IgD-negative memory B cell (primary cell): ENCODE results near the gene LMBR1. TPM values are rescaled to one million over a fixed set of nuclear protein-coding genes. Genes with fewer than 3 reads are reported as not detected.
"Not testable (repeated sequence)": the region's sequence is repeated elsewhere in the genome, so short reads cannot be mapped to it uniquely, and the experiment has no call there.

ENCODE experiments used
- H3K27ac Mint-ChIP-seq, 3 donors: one replicate each; pipeline ENCODE4 v1.8.0; 2020 to 2022; ENCODE audit warnings: mild to moderate bottlenecking in 3 of 3, mixed read lengths in 3 of 3, moderate library complexity in 1 of 3
- H3K27me3 Mint-ChIP-seq: one replicate; pipeline ENCODE4 v1.8.0; 2021; ENCODE audit warnings: mixed read lengths
- H3K36me3 Mint-ChIP-seq: one replicate; pipeline ENCODE4 v1.8.0; 2020; ENCODE audit warnings: mild to moderate bottlenecking, mixed read lengths
- H3K4me1 Mint-ChIP-seq, 3 donors: one replicate each; pipeline ENCODE4 v1.8.0; 2020 to 2022; ENCODE audit warnings: mixed read lengths in 3 of 3, mild to moderate bottlenecking in 1 of 3
- H3K4me3 Mint-ChIP-seq, 4 donors: one replicate each; pipeline ENCODE4 v1.8.0; 2020 to 2022; ENCODE audit warnings: mild to moderate bottlenecking in 4 of 4, mixed read lengths in 4 of 4, moderate library complexity in 3 of 4
- H3K9me3 Mint-ChIP-seq, 3 donors: one replicate each; pipeline ENCODE4 v1.8.0; 2020 to 2021; ENCODE audit warnings: mixed read lengths in 3 of 3, mild to moderate bottlenecking in 1 of 3
- polyA plus RNA-seq: library from polyadenylated mRNA; unstranded; fragments of 300-500 nt; fragmentation: Illumina TruSeq; gene quantifications from one replicate; pipeline ENCODE4 v1.2.3, GENCODE V29; 2021

Gene LMBR1
- polyA plus RNA-seq, 1 donor from 2014 or later = 29.2 TPM

DNA sequence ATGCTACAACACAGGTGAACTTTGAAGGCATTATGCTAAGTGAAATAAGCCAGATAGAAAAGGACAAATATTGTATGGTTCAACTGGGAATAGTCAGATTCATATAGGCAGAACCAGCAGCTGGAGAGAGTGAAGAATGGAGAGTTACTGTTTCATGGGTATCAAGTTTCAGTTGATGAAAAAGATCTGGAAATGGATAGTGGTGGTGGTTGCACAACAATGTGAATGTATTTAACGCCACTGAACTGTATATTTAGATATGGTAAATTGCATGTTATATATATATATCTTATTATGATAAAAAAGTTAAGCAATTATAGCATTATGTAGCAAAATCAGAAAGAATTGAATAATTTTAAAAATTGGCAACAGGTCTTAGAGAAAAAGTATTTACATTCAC is 3.9 kb downstream of the LMBR1 start:
- no peaks in the 10 kb centered on the region for H3K9me3 Mint-ChIP-seq
- peak overlapping the region in 1 of 4 donors; percentile 39 for H3K4me3 Mint-ChIP-seq
- H3K36me3 Mint-ChIP-seq = peaks cover 4% of the 10 kb centered on the region
- H3K27me3 Mint-ChIP-seq = no peaks in the 10 kb centered on the region
- H3K4me1 Mint-ChIP-seq = peaks cover 17 to 29% (median 18%) of the 10 kb centered on the region in 3 donors
- no peak overlapping the region for H3K27ac Mint-ChIP-seq

DNA sequence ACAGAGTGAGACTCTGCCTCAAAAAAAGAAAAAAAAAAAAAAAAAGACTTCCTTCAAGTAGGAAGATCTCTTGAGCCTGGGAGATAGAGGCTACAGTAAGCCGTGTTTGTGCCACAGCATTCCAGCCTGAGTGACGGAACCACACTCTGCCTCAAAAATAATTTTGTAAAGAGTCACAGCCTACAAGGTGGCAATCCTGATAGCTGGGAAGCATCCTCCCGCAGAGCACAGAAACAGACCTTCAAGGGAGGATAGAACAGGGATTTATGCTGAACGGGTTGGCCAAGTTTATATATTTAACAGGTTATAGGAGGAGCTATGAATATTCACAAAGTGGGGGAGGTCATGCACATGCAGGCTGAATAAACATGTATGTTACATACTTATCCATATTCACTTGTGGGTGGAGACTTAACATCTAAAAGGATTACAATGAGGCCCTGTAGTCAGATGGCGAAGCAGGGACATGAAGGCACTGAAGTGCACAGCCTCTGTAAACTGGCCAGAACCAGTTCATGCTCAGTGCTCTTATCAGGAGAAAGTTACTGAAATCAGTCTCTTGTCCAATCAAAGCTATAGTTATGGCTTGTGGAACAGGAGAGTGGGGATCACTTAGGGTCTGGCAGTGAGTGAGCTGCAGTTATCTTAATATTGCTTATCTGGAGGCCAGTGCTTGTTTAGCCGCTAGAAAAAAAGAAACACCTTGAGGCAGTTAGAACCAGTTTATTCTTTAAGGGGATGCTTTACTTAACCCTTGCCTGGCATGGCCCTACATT is 6.8 kb downstream of the LMBR1 start:
- no peak overlapping the region for H3K4me3 Mint-ChIP-seq
- H3K27ac Mint-ChIP-seq = peak overlapping the region in 1 of 3 donors; percentile 70
- peaks cover 4% of the 10 kb centered on the region for H3K36me3 Mint-ChIP-seq
- peaks cover 17 to 31% (median 23%) of the 10 kb centered on the region in 3 donors for H3K4me1 Mint-ChIP-seq
- H3K9me3 Mint-ChIP-seq = no peaks in the 10 kb centered on the region
- H3K27me3 Mint-ChIP-seq = no peaks in the 10 kb centered on the region

DNA sequence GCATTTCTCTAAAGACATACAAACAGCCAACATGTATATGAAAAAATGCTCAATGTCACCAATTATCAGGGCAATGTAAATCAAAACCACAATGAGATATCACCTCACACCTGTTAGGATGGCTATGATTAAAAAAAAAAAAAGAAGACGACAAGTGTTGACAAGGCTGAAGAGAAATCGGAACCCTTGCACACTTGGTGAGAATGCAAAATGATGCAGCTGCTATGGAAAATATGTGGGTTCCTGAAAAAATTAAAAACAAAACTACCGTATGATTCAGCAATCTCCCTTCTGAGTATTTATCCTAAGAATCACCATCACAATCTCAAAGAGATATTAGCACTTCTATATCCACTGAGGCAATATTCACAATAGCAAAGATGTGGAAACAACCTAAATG is 11.3 kb downstream of the LMBR1 start:
- Mint-ChIP-seq H3K9me3 (peaks cover 3 to 14% (median 4%) of the 10 kb centered on the region in 3 donors), H3K4me1 (peaks cover 33 to 37% (median 34%) of the 10 kb centered on the region in 3 donors), H3K27ac (no peak overlapping the region), H3K27me3 (no peaks in the 10 kb centered on the region), H3K4me3 (peak overlapping the region in 1 of 4 donors; percentile 7), H3K36me3 (peaks cover 3% of the 10 kb centered on the region)

DNA sequence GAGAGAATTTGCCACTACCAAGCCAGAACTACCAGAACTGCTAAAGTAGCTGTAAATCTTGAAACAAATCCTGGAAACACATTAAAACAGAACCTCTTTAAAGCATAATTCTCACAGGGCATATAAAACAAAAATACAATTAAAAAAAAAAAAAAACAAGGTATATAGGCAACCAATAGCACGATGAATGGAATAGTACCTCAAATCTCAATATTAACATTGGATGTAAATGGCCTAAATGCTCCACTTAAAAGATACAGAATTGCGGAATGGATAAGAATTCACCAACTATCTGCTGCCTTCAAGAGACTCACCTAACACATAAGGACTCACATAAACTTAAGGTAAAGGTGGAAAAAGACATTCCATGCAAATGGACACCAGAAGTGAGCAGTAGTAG is 17.2 kb downstream of the LMBR1 start:
- Mint-ChIP-seq H3K27ac (no peak overlapping the region), H3K36me3 (peaks cover 15% of the 10 kb centered on the region)

DNA sequence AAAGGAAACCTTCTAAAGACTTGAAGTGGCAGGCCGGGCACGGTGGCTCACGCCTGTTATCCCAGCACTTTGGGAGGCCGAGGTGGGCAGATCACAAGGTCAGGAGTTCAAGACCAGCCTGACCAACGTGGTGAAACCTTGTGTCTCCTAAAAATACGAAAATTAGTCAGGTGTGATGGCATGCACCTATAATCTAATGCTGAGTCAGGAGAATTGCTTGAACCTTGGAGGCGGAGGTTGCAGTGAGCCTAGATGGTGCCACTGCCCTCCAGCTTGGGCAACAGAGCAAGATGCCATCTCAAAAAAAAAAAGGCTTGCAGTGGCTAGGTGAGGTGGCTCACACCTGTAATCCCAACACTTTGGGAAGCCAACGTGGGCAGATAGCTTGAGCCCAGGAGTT is 24.6 kb downstream of the LMBR1 start:
- not testable (repeated sequence) for H3K9me3 Mint-ChIP-seq, H3K27ac Mint-ChIP-seq, H3K27me3 Mint-ChIP-seq, H3K4me3 Mint-ChIP-seq
- Mint-ChIP-seq H3K36me3 (peaks cover 15% of the 10 kb centered on the region), H3K4me1 (peaks cover 17 to 37% (median 25%) of the 10 kb centered on the region in 3 donors)

More for the DNA sequence above, 17.2 kb downstream of the LMBR1 start:
- peaks cover 3 to 18% (median 5%) of the 10 kb centered on the region in 3 donors for H3K9me3 Mint-ChIP-seq
- H3K4me1 Mint-ChIP-seq = peaks cover 26 to 29% (median 27%) of the 10 kb centered on the region in 3 donors
- H3K4me3 Mint-ChIP-seq = no peak overlapping the region
- no peaks in the 10 kb centered on the region for H3K27me3 Mint-ChIP-seq

DNA sequence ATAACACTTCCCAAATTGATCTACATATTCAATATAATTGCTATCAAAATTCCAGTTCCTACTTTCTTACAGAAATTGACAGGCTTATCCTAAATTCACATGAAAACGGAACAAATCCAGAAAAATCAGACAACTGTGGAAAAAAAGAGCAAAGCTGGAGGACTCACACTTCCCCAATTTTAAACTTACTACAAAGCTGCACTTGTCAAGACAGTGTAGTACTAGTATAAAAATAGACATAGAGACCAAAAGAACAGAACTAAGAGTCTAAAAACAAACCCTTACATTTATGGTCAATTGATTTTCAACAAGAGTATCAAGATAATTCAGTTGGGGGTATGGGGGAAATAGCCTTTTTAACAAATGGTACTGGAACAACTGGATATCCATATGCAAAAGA is 27.5 kb downstream of the LMBR1 start:
- Mint-ChIP-seq H3K4me3 (no peak overlapping the region), H3K9me3 (peaks cover 3 to 13% (median 5%) of the 10 kb centered on the region in 3 donors), H3K36me3 (peaks cover 22% of the 10 kb centered on the region), H3K4me1 (peaks cover 16 to 27% (median 17%) of the 10 kb centered on the region in 3 donors), H3K27ac (no peak overlapping the region), H3K27me3 (no peaks in the 10 kb centered on the region)

DNA sequence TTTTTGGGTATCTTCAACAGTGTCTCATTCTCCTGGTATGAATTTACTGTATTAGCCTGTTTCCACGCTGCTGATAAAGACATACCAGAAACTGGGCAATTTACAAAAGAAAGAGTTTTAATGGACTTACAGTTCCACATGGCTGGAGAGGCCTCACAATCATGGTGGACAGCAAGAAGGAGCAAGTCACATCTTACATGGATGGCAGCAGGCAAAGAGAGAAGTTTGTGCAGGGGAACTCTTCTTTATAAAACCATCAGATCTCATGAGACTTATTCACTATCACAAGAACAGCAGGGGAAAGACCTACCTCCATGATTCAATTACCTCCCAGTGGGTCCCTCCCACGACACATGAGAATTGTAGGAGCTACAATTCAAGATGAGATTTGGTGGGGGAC is 31.0 kb downstream of the LMBR1 start:
- peaks cover 11 to 15% (median 13%) of the 10 kb centered on the region in 3 donors for H3K4me1 Mint-ChIP-seq
- H3K4me3 Mint-ChIP-seq, H3K27ac Mint-ChIP-seq, H3K27me3 Mint-ChIP-seq: not testable (repeated sequence)
- peaks cover 6 to 26% (median 13%) of the 10 kb centered on the region in 3 donors for H3K9me3 Mint-ChIP-seq
- peaks cover 31% of the 10 kb centered on the region for H3K36me3 Mint-ChIP-seq

DNA sequence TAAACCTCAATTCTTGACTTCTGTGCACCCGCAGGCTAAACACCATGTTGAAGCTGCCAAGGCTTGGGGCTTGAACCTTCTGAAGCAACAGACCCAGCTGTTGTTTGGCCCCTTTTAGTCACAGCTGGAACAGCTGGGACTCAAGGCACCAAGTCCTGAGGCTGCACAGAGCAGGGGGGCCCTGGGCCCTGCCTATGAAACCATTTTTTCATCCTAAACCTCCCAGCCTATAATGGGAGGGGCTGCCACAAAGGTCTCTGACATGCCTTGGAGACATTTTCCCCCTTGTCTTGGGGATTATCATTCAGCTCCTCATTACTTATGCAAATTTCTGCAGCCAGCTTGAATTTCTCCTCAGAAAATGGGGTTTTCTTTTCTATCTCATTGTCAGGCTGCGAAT is 31.8 kb downstream of the LMBR1 start:
- H3K27me3 Mint-ChIP-seq = no peaks in the 10 kb centered on the region
- no peak overlapping the region for H3K27ac Mint-ChIP-seq
- H3K4me1 Mint-ChIP-seq = peaks cover 11 to 14% (median 13%) of the 10 kb centered on the region in 3 donors
- H3K4me3 Mint-ChIP-seq = peak overlapping the region in 1 of 4 donors; percentile 79
- peaks cover 29% of the 10 kb centered on the region for H3K36me3 Mint-ChIP-seq
- H3K9me3 Mint-ChIP-seq = peaks cover 8 to 30% (median 13%) of the 10 kb centered on the region in 3 donors

DNA sequence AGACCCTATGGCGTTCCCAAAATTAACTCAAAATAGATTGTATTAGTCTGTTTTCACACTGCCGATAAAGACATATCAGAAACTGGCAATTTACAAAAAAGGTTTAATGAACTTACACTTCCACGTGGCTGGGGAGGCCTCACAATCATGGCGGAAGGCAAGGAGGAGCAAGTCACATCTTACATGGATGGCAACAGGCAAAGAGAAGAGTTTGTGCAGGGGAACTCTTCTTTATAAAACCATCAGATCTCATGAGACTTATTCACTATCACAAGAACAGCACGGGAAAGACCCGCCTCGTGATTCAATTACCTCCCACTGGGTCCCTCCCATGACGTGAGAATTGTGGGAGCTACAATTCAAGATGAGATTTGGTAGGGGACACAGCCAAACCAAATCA is 32.9 kb downstream of the LMBR1 start:
- not testable (repeated sequence) for H3K4me1 Mint-ChIP-seq, H3K27me3 Mint-ChIP-seq, H3K4me3 Mint-ChIP-seq
- Mint-ChIP-seq H3K36me3 (peaks cover 28% of the 10 kb centered on the region), H3K9me3 (peaks cover 8 to 34% (median 16%) of the 10 kb centered on the region in 3 donors), H3K27ac (peak overlapping the region in 1 of 3 donors; percentile 8)

DNA sequence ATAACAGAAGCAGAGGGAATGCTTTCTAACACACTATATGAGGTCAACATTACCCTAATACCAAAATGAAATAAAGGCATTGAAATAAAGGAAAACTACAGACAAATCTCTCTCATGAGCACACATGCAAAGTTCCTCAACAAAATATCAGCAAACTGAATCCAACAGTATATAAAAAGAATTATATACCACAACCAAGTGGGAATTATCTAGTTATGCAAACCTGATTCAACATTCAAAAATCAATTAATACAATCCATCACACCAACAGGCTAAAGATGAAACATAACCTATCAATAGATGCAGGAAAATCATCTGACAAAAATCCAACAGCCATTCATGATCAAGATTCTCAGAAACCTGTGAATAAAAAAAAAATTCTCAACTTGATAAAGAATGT is 34.5 kb downstream of the LMBR1 start:
- H3K4me1 Mint-ChIP-seq = peaks cover 0 to 6% (median 3%) of the 10 kb centered on the region in 3 donors
- no peaks in the 10 kb centered on the region for H3K27me3 Mint-ChIP-seq
- peak overlapping the region in 1 of 3 donors; percentile 32 for H3K27ac Mint-ChIP-seq
- peaks cover 8 to 40% (median 16%) of the 10 kb centered on the region in 3 donors for H3K9me3 Mint-ChIP-seq
- no peak overlapping the region for H3K4me3 Mint-ChIP-seq
- H3K36me3 Mint-ChIP-seq = peaks cover 30% of the 10 kb centered on the region

DNA sequence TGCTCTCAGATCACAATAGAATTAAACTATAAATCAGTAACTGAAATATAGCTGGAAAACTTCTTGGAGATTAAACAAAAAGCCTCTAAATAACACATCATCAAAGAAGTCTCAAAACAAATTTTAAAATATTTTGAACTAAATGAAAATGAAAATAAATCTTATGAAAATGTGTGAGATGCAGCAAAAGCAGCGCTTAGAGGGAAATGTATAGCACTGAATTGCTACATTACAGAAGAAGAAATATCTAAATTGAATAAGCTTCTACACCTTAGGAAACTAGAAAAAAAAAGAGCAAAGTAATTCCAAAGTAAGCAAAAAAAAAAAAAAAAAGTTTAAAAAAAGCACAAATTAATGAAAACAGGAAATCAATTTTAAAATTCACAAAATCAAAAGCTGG is 35.2 kb downstream of the LMBR1 start:
- Mint-ChIP-seq H3K27me3 (no peaks in the 10 kb centered on the region), H3K4me1 (peaks cover 0 to 4% (median 3%) of the 10 kb centered on the region in 3 donors), H3K9me3 (peaks cover 8 to 40% (median 16%) of the 10 kb centered on the region in 3 donors), H3K36me3 (peaks cover 28% of the 10 kb centered on the region), H3K27ac (no peak overlapping the region), H3K4me3 (no peak overlapping the region)

DNA sequence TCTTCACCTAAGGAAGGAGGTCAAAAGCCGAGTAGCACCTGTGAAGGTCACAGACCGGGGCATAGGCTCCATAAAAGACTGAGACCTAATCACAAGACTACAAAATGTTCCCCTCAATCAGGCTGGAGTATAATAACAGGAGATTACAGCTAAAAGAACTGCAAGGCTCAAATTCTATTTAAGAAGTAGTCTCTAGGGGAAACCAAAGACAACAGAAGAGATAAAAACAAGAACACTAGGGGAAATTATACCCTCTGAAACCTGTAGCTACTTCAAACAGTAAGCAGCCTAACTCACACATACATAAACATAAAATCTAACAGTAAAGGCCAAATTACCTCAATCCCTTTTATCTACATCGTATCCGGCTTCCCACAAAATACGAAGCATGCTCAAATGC is 38.3 kb downstream of the LMBR1 start:
- no peak overlapping the region for H3K27ac Mint-ChIP-seq
- peaks cover 0 to 10% (median 3%) of the 10 kb centered on the region in 3 donors for H3K4me1 Mint-ChIP-seq
- H3K27me3 Mint-ChIP-seq = no peaks in the 10 kb centered on the region
- no peak overlapping the region for H3K4me3 Mint-ChIP-seq
- H3K9me3 Mint-ChIP-seq = peaks cover 2 to 32% (median 7%) of the 10 kb centered on the region in 3 donors
- H3K36me3 Mint-ChIP-seq = peaks cover 12% of the 10 kb centered on the region

DNA sequence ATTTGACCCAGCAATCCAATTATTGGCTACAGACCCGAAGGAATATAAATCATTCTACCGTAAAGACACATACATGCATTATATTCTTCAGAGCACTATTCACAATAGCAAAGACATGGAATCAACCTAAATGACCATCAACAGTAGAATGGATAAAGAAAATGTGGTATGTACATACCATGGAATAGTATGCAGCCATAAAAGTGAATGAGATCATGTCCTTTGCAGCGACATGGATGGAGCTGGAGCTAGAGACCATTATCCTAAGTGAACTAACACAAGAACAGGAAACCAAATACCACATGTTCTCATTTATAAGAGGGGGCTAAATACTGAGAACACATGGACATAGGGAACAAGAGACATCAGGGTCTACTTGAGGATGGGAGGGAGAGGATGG is 44.0 kb downstream of the LMBR1 start:
- peaks cover 0 to 10% (median 2%) of the 10 kb centered on the region in 3 donors for H3K9me3 Mint-ChIP-seq
- peaks cover 14 to 17% (median 16%) of the 10 kb centered on the region in 3 donors for H3K4me1 Mint-ChIP-seq
- no peak overlapping the region for H3K27ac Mint-ChIP-seq
- peaks cover 15% of the 10 kb centered on the region for H3K36me3 Mint-ChIP-seq
- no peaks in the 10 kb centered on the region for H3K27me3 Mint-ChIP-seq
- H3K4me3 Mint-ChIP-seq = no peak overlapping the region

DNA sequence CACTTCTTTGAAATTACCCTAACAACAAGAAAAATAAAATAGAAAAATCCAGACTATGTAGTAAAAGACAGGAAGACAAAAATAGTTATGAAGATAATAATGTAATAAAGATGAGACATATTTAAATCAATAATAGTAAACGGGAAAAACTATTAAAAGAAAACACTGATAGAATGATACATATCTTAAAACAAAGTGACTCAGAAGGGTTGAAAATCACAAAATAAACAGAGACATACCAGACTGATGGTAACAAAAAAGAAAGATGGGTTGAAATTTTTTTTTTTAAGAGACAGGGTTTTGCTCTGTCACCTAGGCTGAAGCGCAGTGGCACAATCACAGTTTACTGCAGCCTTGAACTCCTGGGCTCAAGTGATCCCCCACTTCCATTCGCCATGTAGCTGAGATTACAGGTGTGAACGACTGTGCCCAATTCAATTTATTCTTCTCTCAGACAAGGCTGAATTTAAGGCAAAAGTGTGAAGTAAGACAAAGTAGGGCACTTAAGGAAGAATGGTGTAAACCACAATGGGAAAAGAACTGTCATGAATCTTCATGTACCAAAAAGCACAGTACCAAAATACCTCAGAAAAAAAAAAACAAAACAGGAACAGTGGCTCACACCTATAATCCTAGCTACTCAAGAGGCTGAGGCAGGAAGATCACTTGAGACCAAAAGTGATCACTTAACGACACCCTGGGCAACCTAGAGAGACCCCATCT is 47.4 kb downstream of the LMBR1 start:
- H3K27ac Mint-ChIP-seq = peak overlapping the region in 1 of 3 donors; percentile 20
- peaks cover 11 to 17% (median 14%) of the 10 kb centered on the region in 3 donors for H3K4me1 Mint-ChIP-seq
- H3K36me3 Mint-ChIP-seq = peaks cover 13% of the 10 kb centered on the region
- no peak overlapping the region for H3K4me3 Mint-ChIP-seq
- H3K27me3 Mint-ChIP-seq = no peaks in the 10 kb centered on the region
- peaks cover 0 to 3% (median 2%) of the 10 kb centered on the region in 3 donors for H3K9me3 Mint-ChIP-seq

DNA sequence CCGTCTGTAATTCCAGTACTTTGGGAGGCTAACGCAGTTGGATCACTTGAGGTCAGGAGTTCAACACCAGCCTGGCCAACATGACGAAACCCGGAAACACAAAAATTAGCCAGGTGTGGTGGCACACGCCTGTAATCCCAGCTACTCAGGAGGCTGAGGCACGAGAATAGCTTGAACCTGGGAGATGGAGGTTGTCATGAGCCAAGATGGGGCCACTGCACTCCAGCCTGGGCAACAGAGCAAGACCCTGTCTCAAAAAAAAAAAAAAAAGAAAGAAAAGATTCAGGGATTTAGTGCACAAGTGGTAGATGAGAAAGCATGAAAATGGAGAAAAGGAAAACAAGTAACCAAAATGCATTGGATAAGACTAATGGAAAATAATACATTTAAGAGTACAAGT is 49.4 kb downstream of the LMBR1 start:
- not testable (repeated sequence) for H3K27ac Mint-ChIP-seq, H3K4me3 Mint-ChIP-seq, H3K9me3 Mint-ChIP-seq, H3K27me3 Mint-ChIP-seq, H3K36me3 Mint-ChIP-seq
- peaks cover 11 to 26% (median 11%) of the 10 kb centered on the region in 3 donors for H3K4me1 Mint-ChIP-seq
